Coronary artery (tissue), 2 donors: ENCODE data around the gene SMAP2.

ENCODE experiments used
- DNase-seq: peaks from one replicate; pipeline ENCODE4 v3.0.0-alpha.2; 2017; ENCODE audit warnings: low spot score
- H3K27ac ChIP-seq, 2 donors: fragments of 200-600 bp; sonication (generic); one replicate each; pipeline ENCODE4 v1.5.1; 2016 to 2019
- H3K4me3 ChIP-seq: fragments of 200-600 bp; sonication (generic); 2 replicates; pipeline ENCODE4 v1.5.1; 2016; ENCODE audit warnings: mild to moderate bottlenecking, moderate library complexity
- CTCF ChIP-seq: fragments of 200-600 bp; sonication (generic); IDR thresholded peaks from one replicate; pipeline ENCODE4 v1.5.1; 2019; ENCODE audit warnings: antibody characterized with exemption

Gene SMAP2

DNA sequence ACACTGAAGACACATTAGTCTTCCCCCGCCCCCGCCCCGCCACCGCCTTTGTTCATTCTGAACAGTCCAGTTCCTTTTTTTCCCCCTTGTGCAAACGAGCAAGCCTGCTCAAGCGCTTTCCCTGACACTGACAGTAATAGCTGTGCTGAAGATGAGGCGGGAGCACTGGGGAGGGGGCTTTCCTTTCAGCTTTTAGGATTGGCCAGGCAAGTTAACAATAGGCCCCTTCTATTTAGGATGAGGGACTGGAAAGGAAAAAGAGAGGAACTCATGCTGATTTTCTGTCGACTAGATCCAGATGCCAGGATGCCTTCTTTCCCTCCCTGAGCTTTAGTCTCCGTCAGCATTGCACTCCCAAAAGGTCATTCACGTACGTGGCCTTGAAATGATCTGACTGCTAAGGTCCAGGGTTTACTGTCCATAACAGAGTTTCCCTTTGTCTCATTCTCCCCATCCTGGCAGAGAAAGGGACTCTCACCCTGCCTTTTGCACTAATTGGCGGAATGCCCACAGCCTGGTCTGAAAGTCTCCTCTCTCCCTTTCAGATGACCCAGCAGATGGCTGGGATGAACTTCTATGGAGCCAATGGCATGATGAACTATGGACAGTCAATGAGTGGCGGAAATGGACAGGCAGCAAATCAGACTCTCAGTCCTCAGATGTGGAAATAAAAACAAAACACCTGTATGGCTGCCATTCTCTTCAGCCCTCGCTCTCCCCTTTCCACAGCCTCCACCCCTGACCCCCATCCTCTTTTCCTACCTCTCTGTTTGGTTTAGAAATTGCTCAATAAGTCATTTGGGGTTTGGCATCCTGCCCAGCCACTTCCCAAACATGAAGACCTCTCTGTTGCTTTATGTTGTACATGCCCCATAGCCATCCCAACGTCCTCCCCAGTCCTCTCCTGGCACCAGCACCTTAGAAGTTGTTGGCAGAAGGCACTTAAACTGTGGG lies 48.2 kb downstream of the SMAP2 start:
- no peak for TF ChIP-seq CTCF
- DNase-seq = no peak
- no peak overlapping the region for H3K4me3 ChIP-seq
- peak overlapping the region in 1 of 2 donors; percentile 24 for H3K27ac ChIP-seq

DNA sequence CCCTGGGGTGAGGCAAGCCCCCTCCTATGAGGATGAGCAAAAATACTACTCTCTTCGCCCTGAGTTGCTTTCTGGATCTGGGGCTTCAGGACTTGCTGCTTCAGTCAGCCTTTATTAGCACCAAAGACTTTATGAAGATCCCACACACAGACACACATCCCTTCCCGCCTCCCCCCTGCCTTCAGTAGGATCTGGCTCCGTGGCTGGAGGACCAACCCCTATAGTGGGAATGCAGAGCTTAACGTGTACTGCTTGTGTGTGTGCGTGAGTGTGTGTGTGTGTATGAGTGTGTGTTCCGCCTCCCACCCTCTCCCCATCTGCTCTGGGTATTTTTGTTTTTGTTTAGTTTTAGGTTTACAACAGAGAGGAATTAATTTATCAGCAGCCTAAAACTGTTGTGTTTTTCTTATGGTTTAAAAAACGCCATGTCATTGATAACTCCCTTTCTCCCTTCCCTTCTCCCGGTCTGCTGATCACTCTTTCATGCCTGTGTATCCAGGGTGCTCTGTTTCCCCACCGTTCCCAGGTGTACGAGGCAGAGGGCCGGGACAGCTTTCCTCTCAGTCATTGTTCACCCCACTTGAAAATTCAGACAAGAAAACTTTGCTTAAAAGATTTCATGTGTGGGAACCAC lies 49.2 kb downstream of the SMAP2 start:
- DNase-seq = no peak
- Histone ChIP-seq H3K27ac (peak overlapping the region in 1 of 2 donors; percentile 47), H3K4me3 (no peak overlapping the region)
- no peak for TF ChIP-seq CTCF

DNA sequence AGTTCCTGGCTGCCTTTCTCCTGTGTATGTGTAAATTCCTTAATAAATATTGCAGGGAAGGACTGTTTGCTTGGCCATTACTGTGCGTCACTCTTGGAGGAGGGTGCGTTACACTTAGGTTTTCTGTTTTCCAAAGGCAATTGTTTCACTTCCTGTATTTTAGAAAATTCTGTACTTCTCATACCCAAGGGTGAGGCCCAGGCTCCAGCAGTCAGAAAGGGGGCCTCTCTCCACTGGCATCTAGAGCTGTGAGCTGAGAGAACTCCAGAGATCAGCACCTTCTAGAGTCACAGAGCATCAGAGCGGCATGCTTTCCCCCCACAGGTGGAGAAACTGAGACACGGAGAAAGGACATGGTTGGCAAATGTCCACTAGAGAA lies 49.7 kb downstream of the SMAP2 start:
- Histone ChIP-seq H3K4me3 (no peak overlapping the region), H3K27ac (peak overlapping the region in 1 of 2 donors; percentile 47)
- no peak for DNase-seq
- no peak for TF ChIP-seq CTCF

GRCh38 chr1:40423951-40424618 lies 50.6 kb downstream of the SMAP2 start:
- TF ChIP-seq CTCF = no peak

GRCh38 chr1:40425198-40425597 lies 51.7 kb downstream of the SMAP2 start:
- no peak for TF ChIP-seq CTCF

More at GRCh38 chr1:40423951-40424618, 50.6 kb downstream of the SMAP2 start:
- Histone ChIP-seq H3K4me3 (no peak overlapping the region), H3K27ac (peak overlapping the region in 1 of 2 donors; percentile 1)
- DNase-seq = no peak

DNA sequence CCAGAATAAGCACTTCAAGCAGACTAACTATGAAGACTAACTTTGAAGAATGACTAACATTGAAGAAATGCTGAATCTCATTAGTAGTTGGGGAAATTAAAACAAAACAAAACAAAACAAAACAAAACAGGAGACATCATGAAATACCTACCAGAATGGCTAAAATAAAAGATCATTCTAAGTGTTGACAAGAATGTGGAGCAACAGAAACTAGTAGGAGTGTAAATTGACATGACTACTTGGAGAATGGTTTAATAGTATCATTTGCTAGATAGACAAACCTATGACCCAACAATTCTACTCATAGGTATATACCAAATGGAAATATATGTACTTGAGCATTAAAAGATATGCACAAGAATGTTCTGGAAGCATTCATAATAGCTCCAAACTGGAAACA lies 57.9 kb downstream of the SMAP2 start:
- TF ChIP-seq CTCF = no peak
- no peak overlapping the region for H3K27ac ChIP-seq
- DNase-seq = no peak
- H3K4me3 ChIP-seq = no peak overlapping the region

More at GRCh38 chr1:40425198-40425597, 51.7 kb downstream of the SMAP2 start:
- no peak for DNase-seq
- H3K4me3 ChIP-seq = no peak overlapping the region
- H3K27ac ChIP-seq = no peak overlapping the region
